GM18508 (cell line): Measurements from ENCODE around the gene SPECC1L.

Source experiments
- ATAC-seq: cut with Tn5 transposase; IDR thresholded peaks from one replicate; pipeline ENCODE4 v1.9.1; 2021; ENCODE audit warnings: moderate number of reproducible peaks; ENCODE audit not compliant: insufficient read depth, unreplicated experiment

The SPECC1L gene

GRCh38 chr22:24435861-24436371, 165.3 kb downstream of the SPECC1L start:
- no peak for ATAC-seq

DNA sequence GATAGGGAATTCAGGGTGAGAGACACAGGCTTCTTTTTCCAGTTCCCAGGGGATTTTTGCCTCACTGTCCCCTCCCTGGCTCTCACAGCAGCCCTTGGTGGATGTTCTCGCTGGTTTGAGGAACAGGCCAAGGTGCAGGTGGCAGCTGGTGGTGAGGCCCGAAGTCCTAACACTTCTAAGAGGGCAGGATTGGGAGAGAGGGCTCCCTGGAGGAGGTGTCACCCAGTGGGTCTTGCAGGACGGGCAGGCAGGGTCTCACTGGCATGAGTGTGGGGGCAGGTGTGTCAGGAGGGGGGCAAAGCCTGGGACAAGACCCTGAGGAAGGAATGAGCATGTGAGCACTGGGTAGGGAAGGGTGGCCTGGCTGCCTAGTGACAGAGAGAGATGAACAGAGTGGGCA, 165.9 kb downstream of the SPECC1L start:
- no peak for ATAC-seq

- no peak for ATAC-seq
These were observed 166.5 kb downstream of the SPECC1L start for GRCh38 chr22:24437091-24437490.

- ATAC-seq: no peak
These were observed 167.2 kb downstream of the SPECC1L start for GRCh38 chr22:24437741-24438328.

DNA sequence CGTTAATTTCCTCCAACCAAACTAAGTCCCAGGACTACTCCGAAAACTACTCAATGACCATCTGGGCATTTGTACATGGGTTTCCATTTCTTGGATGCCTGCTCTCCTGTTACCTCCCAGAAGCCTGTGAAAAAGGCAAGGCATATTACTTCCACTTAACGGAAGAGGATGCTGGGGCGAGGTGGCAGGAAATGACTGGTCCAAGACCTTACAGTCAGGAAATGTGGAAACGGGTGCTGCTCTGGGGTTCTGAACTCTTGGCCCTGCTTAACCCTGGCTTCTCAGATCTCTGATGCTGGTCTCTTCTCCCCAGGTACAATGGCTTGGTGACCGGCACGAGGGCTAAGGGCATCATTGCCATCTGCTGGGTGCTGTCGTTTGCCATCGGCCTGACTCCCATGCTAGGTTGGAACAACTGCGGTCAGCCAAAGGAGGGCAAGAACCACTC, 169.7 kb downstream of the SPECC1L start:
- no peak for ATAC-seq

DNA sequence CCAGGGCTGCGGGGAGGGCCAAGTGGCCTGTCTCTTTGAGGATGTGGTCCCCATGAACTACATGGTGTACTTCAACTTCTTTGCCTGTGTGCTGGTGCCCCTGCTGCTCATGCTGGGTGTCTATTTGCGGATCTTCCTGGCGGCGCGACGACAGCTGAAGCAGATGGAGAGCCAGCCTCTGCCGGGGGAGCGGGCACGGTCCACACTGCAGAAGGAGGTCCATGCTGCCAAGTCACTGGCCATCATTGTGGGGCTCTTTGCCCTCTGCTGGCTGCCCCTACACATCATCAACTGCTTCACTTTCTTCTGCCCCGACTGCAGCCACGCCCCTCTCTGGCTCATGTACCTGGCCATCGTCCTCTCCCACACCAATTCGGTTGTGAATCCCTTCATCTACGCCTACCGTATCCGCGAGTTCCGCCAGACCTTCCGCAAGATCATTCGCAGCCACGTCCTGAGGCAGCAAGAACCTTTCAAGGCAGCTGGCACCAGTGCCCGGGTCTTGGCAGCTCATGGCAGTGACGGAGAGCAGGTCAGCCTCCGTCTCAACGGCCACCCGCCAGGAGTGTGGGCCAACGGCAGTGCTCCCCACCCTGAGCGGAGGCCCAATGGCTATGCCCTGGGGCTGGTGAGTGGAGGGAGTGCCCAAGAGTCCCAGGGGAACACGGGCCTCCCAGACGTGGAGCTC, 170.2 kb downstream of the SPECC1L start:
- no peak for ATAC-seq

DNA sequence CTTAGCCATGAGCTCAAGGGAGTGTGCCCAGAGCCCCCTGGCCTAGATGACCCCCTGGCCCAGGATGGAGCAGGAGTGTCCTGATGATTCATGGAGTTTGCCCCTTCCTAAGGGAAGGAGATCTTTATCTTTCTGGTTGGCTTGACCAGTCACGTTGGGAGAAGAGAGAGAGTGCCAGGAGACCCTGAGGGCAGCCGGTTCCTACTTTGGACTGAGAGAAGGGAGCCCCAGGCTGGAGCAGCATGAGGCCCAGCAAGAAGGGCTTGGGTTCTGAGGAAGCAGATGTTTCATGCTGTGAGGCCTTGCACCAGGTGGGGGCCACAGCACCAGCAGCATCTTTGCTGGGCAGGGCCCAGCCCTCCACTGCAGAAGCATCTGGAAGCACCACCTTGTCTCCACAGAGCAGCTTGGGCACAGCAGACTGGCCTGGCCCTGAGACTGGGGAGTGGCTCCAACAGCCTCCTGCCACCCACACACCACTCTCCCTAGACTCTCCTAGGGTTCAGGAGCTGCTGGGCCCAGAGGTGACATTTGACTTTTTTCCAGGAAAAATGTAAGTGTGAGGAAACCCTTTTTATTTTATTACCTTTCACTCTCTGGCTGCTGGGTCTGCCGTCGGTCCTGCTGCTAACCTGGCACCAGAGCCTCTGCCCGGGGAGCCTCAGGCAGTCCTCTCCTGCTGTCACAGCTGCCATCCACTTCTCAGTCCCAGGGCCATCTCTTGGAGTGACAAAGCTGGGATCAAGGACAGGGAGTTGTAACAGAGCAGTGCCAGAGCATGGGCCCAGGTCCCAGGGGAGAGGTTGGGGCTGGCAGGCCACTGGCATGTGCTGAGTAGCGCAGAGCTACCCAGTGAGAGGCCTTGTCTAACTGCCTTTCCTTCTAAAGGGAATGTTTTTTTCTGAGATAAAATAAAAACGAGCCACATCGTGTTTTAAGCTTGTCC, 171.0 kb downstream of the SPECC1L start:
- ATAC-seq: no peak

GRCh38 chr22:24442352-24442744, 171.7 kb downstream of the SPECC1L start:
- ATAC-seq: no peak

DNA sequence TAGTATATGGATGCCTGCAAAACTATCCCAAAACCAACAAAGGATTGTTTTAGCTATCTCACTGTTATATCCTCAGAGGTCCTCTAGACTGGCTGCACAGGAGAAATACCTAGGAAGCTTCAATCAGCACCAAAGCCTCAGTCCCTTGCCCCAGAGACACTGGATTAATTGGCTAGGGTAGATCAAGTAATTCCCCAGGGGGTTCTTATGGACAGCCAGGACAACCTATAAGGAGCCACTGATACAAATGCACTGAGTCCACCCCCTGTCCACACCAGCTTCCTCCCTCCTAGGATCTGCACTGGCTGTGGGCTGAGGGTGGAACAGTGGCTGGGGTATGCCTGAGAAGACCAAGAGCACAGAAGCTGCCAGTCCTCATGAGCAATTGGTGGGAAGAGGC, 173.0 kb downstream of the SPECC1L start:
- ATAC-seq: no peak

DNA sequence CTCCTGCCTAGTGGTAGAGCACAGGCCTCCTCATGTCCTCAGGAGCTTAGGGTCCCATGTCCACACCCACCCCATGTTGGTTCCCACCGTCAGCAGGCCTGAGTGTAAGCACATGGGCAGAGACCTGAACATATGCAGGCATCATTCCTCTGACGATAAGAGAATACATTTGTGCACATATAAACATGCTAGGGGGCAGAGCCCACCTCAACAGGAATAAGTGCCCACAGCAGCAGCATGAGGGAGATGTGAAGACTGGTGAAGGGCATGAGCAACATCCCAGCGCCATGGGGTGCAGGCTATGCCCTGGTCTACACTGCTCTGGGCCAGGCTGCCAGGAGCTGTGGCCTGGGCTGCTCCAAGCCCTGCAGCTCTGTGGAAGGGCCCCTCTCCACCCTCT, 173.6 kb downstream of the SPECC1L start:
- no peak for ATAC-seq

DNA sequence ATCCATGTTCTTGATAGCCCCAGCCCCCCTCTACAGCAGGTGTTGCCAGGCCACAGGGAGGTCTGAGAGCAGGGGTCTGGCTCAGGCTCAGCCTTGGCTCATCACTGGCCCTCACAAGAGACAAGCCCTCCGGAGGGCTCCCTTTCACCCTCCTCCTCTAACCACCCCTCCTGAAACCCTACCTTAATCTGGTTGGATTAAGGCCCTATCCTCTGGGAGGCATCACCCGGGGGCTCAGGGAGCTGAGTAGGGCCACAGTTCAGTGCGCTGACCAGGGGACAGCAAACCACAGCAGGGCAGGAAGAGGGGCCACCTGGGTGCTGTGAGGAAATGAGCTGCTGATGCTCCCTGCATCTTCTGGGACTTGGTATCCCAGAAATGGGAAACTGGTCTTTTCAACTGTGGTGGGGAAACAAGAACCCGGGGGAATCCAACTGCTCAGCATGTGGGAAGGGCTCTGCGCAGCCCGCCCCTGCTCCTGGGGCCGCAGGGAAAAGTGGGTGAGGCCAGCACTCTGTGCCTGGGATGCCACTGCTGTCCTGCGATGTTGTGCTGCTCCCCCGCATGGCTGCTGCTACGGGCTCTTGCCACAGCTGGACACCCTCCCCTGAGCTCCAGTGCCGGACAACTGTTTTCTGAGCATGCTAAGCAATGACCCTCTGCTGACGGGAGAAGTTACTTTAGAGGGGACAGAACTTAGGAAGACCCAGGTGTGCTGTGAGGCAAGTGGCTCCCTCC, 174.3 kb downstream of the SPECC1L start:
- ATAC-seq: no peak

DNA sequence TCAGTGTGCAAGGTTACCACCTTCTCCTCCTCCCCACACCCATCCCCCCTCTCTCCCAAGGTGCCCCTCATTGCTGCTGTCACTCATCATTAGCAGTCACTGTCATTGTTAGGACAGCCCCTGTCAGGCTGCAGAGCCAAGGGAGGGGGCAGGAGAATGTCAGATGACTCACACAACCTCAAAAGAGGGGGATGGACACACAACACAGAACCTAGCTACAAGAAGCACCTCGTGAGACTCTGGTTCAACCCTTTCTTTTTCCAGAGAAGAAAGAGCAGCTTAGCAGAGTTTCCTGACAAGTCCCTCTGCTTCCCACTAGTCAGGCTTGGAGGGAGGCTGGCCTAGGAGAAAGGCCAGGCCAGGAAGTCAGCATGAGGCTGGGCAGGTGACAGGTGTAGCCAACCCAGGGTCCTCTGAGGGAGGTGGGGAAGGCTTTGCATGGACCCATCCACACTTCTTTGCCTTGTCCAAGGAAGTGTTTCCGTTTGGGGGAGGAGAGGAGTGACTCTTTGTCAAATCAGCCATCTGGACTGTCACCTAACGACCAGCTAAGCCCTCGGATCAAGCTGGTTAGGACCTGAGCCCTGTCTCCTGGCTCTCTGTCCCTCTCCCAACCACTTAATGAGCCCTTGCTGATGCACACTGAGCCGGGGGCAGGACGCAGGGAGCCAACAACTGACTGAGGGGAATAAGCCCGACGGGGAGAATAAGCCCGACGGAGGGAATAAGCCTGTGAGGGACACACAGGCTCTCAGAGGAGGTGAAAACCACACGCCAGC, 175.0 kb downstream of the SPECC1L start:
- no peak for ATAC-seq

GRCh38 chr22:24446260-24446611, 175.6 kb downstream of the SPECC1L start:
- no peak for ATAC-seq

DNA sequence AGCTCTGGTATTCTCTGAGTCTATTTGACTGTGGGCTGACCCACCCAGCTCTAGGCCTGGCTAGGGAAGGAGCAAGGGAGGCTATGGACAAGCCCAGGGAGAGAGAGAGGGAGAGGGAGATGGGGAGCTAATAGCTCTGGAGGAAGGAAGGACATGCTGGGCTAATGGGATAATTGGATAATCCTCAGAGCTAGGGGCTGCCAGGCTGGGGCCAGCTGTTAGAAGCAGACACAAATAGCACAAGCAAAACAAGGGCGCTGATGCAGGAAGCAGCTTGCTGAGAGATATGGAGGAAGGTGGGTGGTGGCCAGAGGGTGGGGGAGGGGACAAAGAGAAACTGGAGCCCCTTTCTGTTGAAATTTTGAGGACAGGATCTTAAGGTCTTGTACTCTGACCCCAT, 180.0 kb downstream of the SPECC1L start:
- ATAC-seq: no peak

DNA sequence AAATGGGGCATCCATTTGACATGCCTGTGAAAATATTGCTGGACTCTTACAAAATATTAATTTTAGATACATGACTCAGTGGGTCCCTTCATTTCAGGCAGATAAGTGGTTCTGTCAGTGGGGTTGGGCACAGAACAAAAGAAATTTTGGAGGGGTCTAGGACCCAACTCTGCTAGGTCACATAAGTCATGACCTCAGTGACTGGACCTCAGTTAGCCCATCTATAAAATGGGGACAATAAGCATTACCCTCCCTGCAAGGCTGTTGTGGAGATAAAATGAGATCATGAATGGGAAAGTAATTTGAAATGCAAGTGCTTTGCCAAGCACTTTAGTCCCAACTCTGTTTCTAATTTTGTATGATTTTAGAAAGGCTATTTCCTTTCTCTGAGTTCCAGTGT, 180.5 kb downstream of the SPECC1L start:
- no peak for ATAC-seq

GRCh38 chr22:24453853-24454252, 183.2 kb downstream of the SPECC1L start:
- ATAC-seq: no peak

- no peak for ATAC-seq
These were observed 184.4 kb downstream of the SPECC1L start for GRCh38 chr22:24455039-24455438.

GRCh38 chr22:24455751-24456426, 185.3 kb downstream of the SPECC1L start:
- ATAC-seq: no peak

DNA sequence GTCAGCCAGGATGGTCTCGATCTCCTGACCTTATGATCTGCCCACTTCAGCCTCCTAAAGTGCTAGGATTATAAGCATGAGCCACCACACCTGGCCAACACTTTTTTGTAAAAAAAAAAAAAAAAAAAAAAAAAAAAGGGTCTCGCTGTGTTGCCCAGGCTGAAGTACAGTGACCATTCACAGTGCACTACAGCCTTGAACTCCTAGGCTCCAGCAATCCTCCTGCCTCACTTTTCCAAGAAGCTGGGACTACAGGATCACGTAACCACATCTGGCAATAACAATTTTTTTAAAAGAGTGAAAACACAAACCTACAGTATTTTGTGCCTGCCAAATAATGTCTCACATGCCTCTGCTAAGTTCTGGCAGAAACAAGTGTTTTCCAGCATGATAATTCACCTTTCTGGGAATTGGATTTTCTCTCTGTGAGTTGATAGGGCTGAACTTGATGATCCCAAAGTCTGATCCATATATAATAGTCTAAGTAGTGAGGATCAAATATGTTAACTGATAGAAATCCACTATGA, 187.3 kb downstream of the SPECC1L start:
- no peak for ATAC-seq
